Activated CD8-positive, alpha-beta T cell treated with anti-CD3 and anti-CD28 coated beads for 36 hours (primary cell): ENCODE data around the gene LRRTM4. TPM values are rescaled to one million over a fixed set of nuclear protein-coding genes. Genes with fewer than 3 reads are reported as not detected.
A peak's percentile ranks its signal among the peaks of the same experiment; 100 is the strongest.

Experiments used
- ATAC-seq: fragments of 200-7000 bp; cut with Tn5 transposase; one replicate; pipeline ENCODE4 v1.10.0; 2021; ENCODE audit warnings: mild to moderate bottlenecking, moderate library complexity
- CTCF ChIA-PET: fragments of 350-600 bp; sonication (Branson Sonifier 250); formaldehyde crosslinking; loops from one replicate; lab custom pipeline; 2021; ENCODE audit warnings: antibody characterized with exemption; lab: Charles Lee
- POLR2A ChIA-PET: fragments of 350-600 bp; sonication (Branson Sonifier 250); formaldehyde crosslinking; loops from one replicate; lab custom pipeline; 2021; ENCODE audit warnings: antibody characterized with exemption; lab: Charles Lee
- DNase-seq: peaks from one replicate; pipeline ENCODE4 v3.0.0-alpha.2; 2020
- H3K27ac Mint-ChIP-seq: one replicate; pipeline ENCODE4 v1.8.0; 2021; ENCODE audit warnings: mild to moderate bottlenecking, mixed read lengths
- H3K27me3 Mint-ChIP-seq: one replicate; pipeline ENCODE4 v1.8.0; 2021; ENCODE audit warnings: mixed read lengths
- H3K36me3 Mint-ChIP-seq: one replicate; pipeline ENCODE4 v1.8.0; 2021; ENCODE audit warnings: low read depth, mixed read lengths
- H3K4me1 Mint-ChIP-seq: one replicate; pipeline ENCODE4 v1.8.0; 2021; ENCODE audit warnings: low read depth, mixed read lengths
- H3K4me3 Mint-ChIP-seq: one replicate; pipeline ENCODE4 v1.8.0; 2021; ENCODE audit warnings: mild to moderate bottlenecking, moderate library complexity, mixed read lengths
- H3K9me3 Mint-ChIP-seq: one replicate; pipeline ENCODE4 v1.8.0; 2021; ENCODE audit warnings: mixed read lengths
- intact Hi-C: fragments of 100-400 bp; cut with micrococcal nuclease; formaldehyde crosslinking; loops from one replicate; pipeline ENCODE4 v1.10.0; 2022
- total RNA-seq, 2 experiments: library from RNA; stranded (reverse); gene quantifications; one replicate each; pipeline ENCODE4 v1.2.3, GENCODE V29; 2021
- TF ChIP-seq, protein P1 (sequence below): fragments of 200-600 bp; IDR thresholded peaks from one replicate; pipeline ENCODE4 v1.8.0; 2022; ENCODE audit warnings: antibody characterized with exemption, mild to moderate bottlenecking

LRRTM4 gene
- total RNA-seq, 2 experiments from 2014 or later, result not detected

DNA sequence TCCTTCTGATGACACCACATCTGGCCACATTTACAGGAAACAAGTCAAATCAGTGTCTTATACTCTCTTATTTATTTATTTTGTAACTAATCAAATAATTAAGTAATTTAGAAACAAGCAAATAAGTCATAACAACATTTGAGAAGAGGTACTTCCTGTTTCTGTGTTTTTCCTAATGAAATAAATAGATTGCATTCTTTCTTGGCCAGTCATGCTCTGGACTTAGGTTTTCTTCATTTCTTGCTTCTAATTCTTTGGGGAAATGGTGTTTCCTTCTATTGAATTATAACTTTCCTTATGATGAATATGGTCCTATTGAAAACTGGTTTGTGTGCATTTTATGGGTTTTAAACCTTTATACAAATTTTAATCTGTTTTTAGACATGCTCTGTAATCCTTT is 546.4 kb downstream of the LRRTM4 start:
- CTCF ChIA-PET, result no interaction called here
- intact Hi-C loops, result no loop called here
- H3K4me3 Mint-ChIP-seq, result no peak overlapping the region
- H3K9me3 Mint-ChIP-seq, result peaks cover 5% of the 10 kb centered on the region
- no peaks in the 10 kb centered on the region for H3K36me3 Mint-ChIP-seq
- no peak for ATAC-seq
- H3K27ac Mint-ChIP-seq, result no peak overlapping the region
- H3K4me1 Mint-ChIP-seq, result no peaks in the 10 kb centered on the region
- no peak for DNase-seq
- H3K27me3 Mint-ChIP-seq, result no peaks in the 10 kb centered on the region
- POLR2A ChIA-PET, result no interaction called here
- TF ChIP-seq, protein P1, sequence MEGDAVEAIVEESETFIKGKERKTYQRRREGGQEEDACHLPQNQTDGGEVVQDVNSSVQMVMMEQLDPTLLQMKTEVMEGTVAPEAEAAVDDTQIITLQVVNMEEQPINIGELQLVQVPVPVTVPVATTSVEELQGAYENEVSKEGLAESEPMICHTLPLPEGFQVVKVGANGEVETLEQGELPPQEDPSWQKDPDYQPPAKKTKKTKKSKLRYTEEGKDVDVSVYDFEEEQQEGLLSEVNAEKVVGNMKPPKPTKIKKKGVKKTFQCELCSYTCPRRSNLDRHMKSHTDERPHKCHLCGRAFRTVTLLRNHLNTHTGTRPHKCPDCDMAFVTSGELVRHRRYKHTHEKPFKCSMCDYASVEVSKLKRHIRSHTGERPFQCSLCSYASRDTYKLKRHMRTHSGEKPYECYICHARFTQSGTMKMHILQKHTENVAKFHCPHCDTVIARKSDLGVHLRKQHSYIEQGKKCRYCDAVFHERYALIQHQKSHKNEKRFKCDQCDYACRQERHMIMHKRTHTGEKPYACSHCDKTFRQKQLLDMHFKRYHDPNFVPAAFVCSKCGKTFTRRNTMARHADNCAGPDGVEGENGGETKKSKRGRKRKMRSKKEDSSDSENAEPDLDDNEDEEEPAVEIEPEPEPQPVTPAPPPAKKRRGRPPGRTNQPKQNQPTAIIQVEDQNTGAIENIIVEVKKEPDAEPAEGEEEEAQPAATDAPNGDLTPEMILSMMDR, result no peak

DNA sequence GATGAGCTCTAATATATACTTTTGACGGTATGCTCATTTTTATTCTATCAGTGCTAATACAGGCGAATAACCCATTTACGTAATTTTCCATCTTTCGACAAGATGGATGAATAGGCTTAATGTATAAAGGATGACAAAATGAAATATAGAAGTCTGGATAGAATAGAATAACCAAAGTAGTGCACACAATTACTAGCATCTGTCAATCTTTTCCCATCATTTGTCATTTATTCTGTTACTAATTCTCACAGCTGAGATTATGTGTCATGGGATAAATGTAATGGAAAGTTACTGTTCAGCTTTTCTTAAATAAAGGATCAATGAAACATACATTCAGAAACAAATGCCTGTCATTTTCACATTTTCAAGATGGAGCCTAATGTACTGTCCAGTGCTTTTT is 548.6 kb downstream of the LRRTM4 start:
- Mint-ChIP-seq H3K27me3 (no peaks in the 10 kb centered on the region), H3K4me1 (no peaks in the 10 kb centered on the region), H3K4me3 (no peak overlapping the region), H3K36me3 (no peaks in the 10 kb centered on the region), H3K27ac (no peak overlapping the region), H3K9me3 (peaks cover 8% of the 10 kb centered on the region)
- ATAC-seq (no peak), DNase-seq (no peak)
- TF ChIP-seq, protein P1, result no peak
- POLR2A ChIA-PET, result no interaction called here
- intact Hi-C loops, result no loop called here
- CTCF ChIA-PET, result no interaction called here

DNA sequence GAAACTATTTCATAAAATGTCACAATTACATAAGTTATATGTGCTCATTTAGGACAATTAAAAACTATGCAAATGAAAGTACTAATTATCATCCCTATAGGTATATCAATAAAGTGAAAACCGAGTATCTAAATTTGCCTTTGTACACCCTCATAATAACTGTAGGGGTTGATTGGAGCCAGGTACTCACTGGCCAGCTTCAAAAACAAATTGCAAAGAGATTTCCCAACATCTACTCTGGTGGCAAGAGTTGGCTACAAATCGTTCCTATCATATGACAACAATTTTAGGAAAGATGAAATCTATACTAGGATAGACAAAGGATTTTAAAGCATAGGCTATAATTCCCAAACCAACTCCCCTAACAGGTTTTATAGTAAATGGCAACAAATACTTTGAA is 556.4 kb downstream of the LRRTM4 start:
- Mint-ChIP-seq H3K27me3 (no peaks in the 10 kb centered on the region), H3K27ac (no peak overlapping the region), H3K4me3 (no peak overlapping the region), H3K4me1 (no peaks in the 10 kb centered on the region), H3K9me3 (peaks cover 15% of the 10 kb centered on the region), H3K36me3 (no peaks in the 10 kb centered on the region)
- DNase-seq (no peak), ATAC-seq (no peak)
- ChIA-PET POLR2A (no interaction called here), CTCF (no interaction called here)
- TF ChIP-seq, protein P1, result no peak
- intact Hi-C loops, result no loop called here

DNA sequence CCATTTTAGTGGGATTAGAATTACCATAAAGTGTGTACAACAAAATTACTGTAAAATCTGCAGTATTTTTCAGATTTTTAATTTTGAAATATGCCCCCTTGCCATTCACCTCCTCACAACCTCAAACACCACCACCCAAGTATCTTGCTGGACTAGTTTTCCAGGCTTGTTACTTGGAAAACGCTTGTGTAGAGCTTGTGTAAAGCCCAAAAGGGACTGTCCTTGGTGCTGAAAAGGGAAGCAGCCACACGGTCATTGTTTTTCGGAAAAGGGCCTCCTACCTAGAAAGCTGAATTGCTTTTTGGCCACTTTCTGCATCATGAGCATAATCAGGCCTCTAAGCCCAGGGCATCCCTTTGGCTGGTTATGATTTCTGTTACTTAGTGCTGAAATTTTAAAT is 563.4 kb downstream of the LRRTM4 start:
- intact Hi-C loops, result no loop called here
- no peak overlapping the region for H3K27ac Mint-ChIP-seq
- TF ChIP-seq, protein P1, result no peak
- POLR2A ChIA-PET, result no interaction called here
- no peak for ATAC-seq
- H3K36me3 Mint-ChIP-seq, result no peaks in the 10 kb centered on the region
- no peak for DNase-seq
- H3K27me3 Mint-ChIP-seq, result no peaks in the 10 kb centered on the region
- H3K9me3 Mint-ChIP-seq, result peaks cover 4% of the 10 kb centered on the region
- CTCF ChIA-PET, result no interaction called here
- H3K4me1 Mint-ChIP-seq, result no peaks in the 10 kb centered on the region
- H3K4me3 Mint-ChIP-seq, result no peak overlapping the region

DNA sequence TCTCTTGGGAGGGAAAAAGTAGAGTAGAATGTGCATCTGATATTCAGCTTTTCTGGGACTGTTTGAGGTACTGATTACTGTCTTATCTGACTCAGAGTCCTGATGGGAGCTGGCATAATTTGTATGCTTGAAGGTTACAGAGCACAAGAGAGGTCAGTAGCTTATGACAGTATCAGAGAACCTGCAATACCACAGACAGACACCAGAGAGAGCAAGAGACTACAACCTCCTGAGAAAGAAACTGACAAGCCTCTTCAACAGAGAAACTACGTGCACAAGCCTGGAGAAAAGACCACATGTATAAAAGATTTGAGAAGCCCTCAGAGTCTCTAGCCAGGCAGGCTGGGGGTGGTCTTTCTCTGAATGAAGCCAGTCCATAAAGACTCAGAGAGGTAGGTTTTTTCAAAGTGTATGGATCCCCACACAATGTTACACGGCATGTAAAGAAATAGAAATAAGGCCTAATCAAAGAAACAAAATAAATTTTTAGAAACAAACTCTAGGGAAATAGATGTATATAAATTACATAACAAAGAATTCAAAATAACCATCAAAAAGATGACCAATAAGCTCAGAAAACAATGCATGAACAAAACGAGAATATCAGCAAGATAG is 568.3 kb downstream of the LRRTM4 start:
- H3K27ac Mint-ChIP-seq, result no peak overlapping the region
- intact Hi-C loops, result no loop called here
- no peak overlapping the region for H3K4me3 Mint-ChIP-seq
- ATAC-seq (no peak), DNase-seq (peak; percentile 5)
- ChIA-PET POLR2A (no interaction called here), CTCF (no interaction called here)
- no peaks in the 10 kb centered on the region for H3K4me1 Mint-ChIP-seq
- no peaks in the 10 kb centered on the region for H3K36me3 Mint-ChIP-seq
- H3K9me3 Mint-ChIP-seq, result peaks cover 6% of the 10 kb centered on the region
- TF ChIP-seq, protein P1, result no peak
- no peaks in the 10 kb centered on the region for H3K27me3 Mint-ChIP-seq
